ENCODE results near the gene LDAF1. TPM values are rescaled to one million over a fixed set of nuclear protein-coding genes. Genes with fewer than 3 reads are reported as not detected.

Gene LDAF1
- total RNA-seq, 1 donor, result 65.5 TPM

DNA sequence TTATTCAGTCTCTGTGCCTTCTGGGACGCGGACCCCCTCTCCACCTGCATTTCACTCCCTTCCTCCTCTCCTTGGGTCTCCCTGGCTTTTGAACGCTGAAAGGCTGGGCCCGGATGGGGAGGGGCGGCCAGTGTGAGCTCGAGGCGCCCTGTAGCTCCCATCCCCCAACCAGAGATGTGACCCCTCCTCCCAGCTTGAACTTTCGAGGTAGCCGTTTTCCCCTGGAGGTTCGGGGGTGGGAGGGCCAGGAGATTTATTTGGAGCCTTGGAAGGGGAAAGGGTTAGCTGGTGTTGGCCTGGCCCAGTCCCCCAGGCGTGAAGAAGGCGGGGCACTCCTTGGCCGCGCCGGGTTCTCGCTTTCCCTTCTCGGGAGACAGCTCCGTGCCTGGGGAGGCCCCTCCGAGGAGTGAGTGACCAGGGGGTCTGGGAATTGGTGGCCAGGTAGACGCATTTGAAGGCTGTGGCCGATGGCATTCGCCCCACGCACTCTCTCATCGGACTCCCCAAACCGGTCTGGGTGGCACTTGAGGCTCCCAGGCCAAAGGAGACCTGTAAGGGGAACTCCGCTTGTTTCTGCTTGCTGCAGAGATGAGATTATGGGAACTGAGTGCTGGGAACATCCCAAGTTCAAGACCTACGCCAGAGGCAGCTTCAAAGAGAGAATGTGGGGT, 942 bp downstream of the LDAF1 start:
- peak overlapping the region; percentile 86 for H2AFZ ChIP-seq (ENCODE audit: low read length)
- peaks cover 23% of the 10 kb centered on the region for H3K4me1 ChIP-seq (ENCODE audit: insufficient read depth, low read length)
- peak overlapping the region; percentile 98 for H3K4me2 ChIP-seq (ENCODE audit: insufficient read depth, low read length)
- H3K36me3 ChIP-seq (ENCODE audit: insufficient read depth, low read length), result peaks cover 20% of the 10 kb centered on the region
- TF ChIP-seq, protein P1, sequence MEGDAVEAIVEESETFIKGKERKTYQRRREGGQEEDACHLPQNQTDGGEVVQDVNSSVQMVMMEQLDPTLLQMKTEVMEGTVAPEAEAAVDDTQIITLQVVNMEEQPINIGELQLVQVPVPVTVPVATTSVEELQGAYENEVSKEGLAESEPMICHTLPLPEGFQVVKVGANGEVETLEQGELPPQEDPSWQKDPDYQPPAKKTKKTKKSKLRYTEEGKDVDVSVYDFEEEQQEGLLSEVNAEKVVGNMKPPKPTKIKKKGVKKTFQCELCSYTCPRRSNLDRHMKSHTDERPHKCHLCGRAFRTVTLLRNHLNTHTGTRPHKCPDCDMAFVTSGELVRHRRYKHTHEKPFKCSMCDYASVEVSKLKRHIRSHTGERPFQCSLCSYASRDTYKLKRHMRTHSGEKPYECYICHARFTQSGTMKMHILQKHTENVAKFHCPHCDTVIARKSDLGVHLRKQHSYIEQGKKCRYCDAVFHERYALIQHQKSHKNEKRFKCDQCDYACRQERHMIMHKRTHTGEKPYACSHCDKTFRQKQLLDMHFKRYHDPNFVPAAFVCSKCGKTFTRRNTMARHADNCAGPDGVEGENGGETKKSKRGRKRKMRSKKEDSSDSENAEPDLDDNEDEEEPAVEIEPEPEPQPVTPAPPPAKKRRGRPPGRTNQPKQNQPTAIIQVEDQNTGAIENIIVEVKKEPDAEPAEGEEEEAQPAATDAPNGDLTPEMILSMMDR (IDR thresholded peaks at IDR 0.05; ENCODE audit: extremely low read depth, low read depth, low read length), result no peak
- peak overlapping the region; percentile 89 for H3K4me3 ChIP-seq (ENCODE audit: insufficient read depth, low read length)
- H4K20me1 ChIP-seq (ENCODE audit: insufficient read depth, low read length), result peaks cover 2% of the 10 kb centered on the region
- peak; percentile 52 for DNase-seq (ENCODE audit: insufficient read length, low spot score, missing footprints)
- H3K27ac ChIP-seq (ENCODE audit: low read depth, low read length), result no peak overlapping the region
- H3K9me3 ChIP-seq (ENCODE audit: low read depth, low read length), result no peaks in the 10 kb centered on the region
- no peaks in the 10 kb centered on the region for H3K27me3 ChIP-seq (ENCODE audit: insufficient read depth, low read length)
- peaks cover 2% of the 10 kb centered on the region for H3K79me2 ChIP-seq (ENCODE audit: insufficient read depth, low read length)

DNA sequence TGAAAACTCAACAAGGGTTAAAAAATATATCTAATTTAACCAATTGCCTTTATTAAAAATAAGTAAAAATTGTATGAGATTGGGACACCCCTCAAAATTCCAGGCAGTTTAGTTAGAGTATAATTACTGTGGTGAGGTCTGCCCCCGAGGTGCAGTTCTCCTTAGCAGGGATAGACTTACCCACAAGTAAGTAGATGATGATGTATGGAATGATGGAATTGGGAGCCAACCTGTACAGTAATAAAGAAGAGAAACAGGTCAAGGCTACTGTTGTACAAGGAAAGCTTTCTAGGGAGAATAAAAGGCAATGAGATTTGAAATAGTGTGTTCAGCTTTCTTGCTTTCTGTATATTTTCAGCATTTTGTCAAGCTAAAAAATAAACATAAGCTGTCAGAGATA, 1.8 kb downstream of the LDAF1 start:
- H3K4me2 ChIP-seq (ENCODE audit: insufficient read depth, low read length), result no peak overlapping the region
- no peak overlapping the region for H3K27ac ChIP-seq (ENCODE audit: low read depth, low read length)
- H3K4me1 ChIP-seq (ENCODE audit: insufficient read depth, low read length), result peaks cover 23% of the 10 kb centered on the region
- peaks cover 25% of the 10 kb centered on the region for H3K36me3 ChIP-seq (ENCODE audit: insufficient read depth, low read length)
- H3K27me3 ChIP-seq (ENCODE audit: insufficient read depth, low read length), result no peaks in the 10 kb centered on the region
- TF ChIP-seq, protein P1 (IDR thresholded peaks at IDR 0.05; ENCODE audit: extremely low read depth, low read depth, low read length), result no peak
- H3K79me2 ChIP-seq (ENCODE audit: insufficient read depth, low read length), result peaks cover 2% of the 10 kb centered on the region
- no peak overlapping the region for H2AFZ ChIP-seq (ENCODE audit: low read length)
- H3K4me3 ChIP-seq (ENCODE audit: insufficient read depth, low read length), result no peak overlapping the region
- peaks cover 2% of the 10 kb centered on the region for H4K20me1 ChIP-seq (ENCODE audit: insufficient read depth, low read length)
- no peak for DNase-seq (ENCODE audit: insufficient read length, low spot score, missing footprints)
- no peaks in the 10 kb centered on the region for H3K9me3 ChIP-seq (ENCODE audit: low read depth, low read length)

- H3K4me1 ChIP-seq (ENCODE audit: insufficient read depth, low read length), result peaks cover 23% of the 10 kb centered on the region
Observed at GRCh38 chr16:21161211-21161610, 2.7 kb downstream of the LDAF1 start.

GRCh38 chr16:21162661-21163151, 4.2 kb downstream of the LDAF1 start:
- peaks cover 2% of the 10 kb centered on the region for H4K20me1 ChIP-seq (ENCODE audit: insufficient read depth, low read length)
- H2AFZ ChIP-seq (ENCODE audit: low read length), result no peak overlapping the region
- peaks cover 25% of the 10 kb centered on the region for H3K36me3 ChIP-seq (ENCODE audit: insufficient read depth, low read length)
- H3K27me3 ChIP-seq (ENCODE audit: insufficient read depth, low read length), result no peaks in the 10 kb centered on the region
- no peak overlapping the region for H3K4me2 ChIP-seq (ENCODE audit: insufficient read depth, low read length)
- H3K79me2 ChIP-seq (ENCODE audit: insufficient read depth, low read length), result peaks cover 2% of the 10 kb centered on the region
- H3K27ac ChIP-seq (ENCODE audit: low read depth, low read length), result no peak overlapping the region
- no peak for DNase-seq (ENCODE audit: insufficient read length, low spot score, missing footprints)
- H3K4me1 ChIP-seq (ENCODE audit: insufficient read depth, low read length), result peaks cover 25% of the 10 kb centered on the region
- no peaks in the 10 kb centered on the region for H3K9me3 ChIP-seq (ENCODE audit: low read depth, low read length)
- TF ChIP-seq, protein P1 (IDR thresholded peaks at IDR 0.05; ENCODE audit: extremely low read depth, low read depth, low read length), result no peak
- no peak overlapping the region for H3K4me3 ChIP-seq (ENCODE audit: insufficient read depth, low read length)

More at GRCh38 chr16:21161211-21161610, 2.7 kb downstream of the LDAF1 start:
- H3K27ac ChIP-seq (ENCODE audit: low read depth, low read length), result no peak overlapping the region
- no peaks in the 10 kb centered on the region for H3K27me3 ChIP-seq (ENCODE audit: insufficient read depth, low read length)
- no peak overlapping the region for H2AFZ ChIP-seq (ENCODE audit: low read length)
- no peaks in the 10 kb centered on the region for H3K9me3 ChIP-seq (ENCODE audit: low read depth, low read length)
- no peak overlapping the region for H3K4me3 ChIP-seq (ENCODE audit: insufficient read depth, low read length)
- peaks cover 25% of the 10 kb centered on the region for H3K36me3 ChIP-seq (ENCODE audit: insufficient read depth, low read length)
- H3K79me2 ChIP-seq (ENCODE audit: insufficient read depth, low read length), result peaks cover 2% of the 10 kb centered on the region
- TF ChIP-seq, protein P1 (IDR thresholded peaks at IDR 0.05; ENCODE audit: extremely low read depth, low read depth, low read length), result no peak
- peaks cover 2% of the 10 kb centered on the region for H4K20me1 ChIP-seq (ENCODE audit: insufficient read depth, low read length)
- no peak for DNase-seq (ENCODE audit: insufficient read length, low spot score, missing footprints)
- H3K4me2 ChIP-seq (ENCODE audit: insufficient read depth, low read length), result no peak overlapping the region
